Psoas muscle (tissue), 8 donors: ENCODE results near the gene RPP14. TPM values are rescaled to one million over a fixed set of nuclear protein-coding genes. Genes with fewer than 3 reads are reported as not detected.

Experiments used
- ATAC-seq, 4 donors: fragments of 200-7000 bp; cut with Tn5 transposase; one replicate each; pipeline ENCODE4 v1.9.1; 2020; ENCODE audit warnings: moderate library complexity in 3 of 4, mild to moderate bottlenecking in 2 of 4
- DNase-seq, 2 donors: peaks; one replicate each; pipeline ENCODE4 v3.0.0-alpha.2; 2020
- H3K27ac ChIP-seq: fragments of 200-600 bp; one replicate; pipeline ENCODE4 v1.8.0; 2022
- H3K27me3 ChIP-seq, 3 donors: fragments of 200-600 bp in 1 of 3; one replicate each; pipeline versions ENCODE4 v1.6.1 to v1.8.0; 2013 to 2022; ENCODE audit warnings: low read length in 2 of 3, mild to moderate bottlenecking in 2 of 3, moderate library complexity in 1 of 3; ENCODE audit not compliant: insufficient read depth in 3 of 3
- H3K36me3 ChIP-seq, 2 donors: fragments of 200-600 bp in 1 of 2; one replicate each; pipeline versions ENCODE4 v1.6.1 to v1.8.0; 2013 to 2022; ENCODE audit warnings: low read depth in 1 of 2, mild to moderate bottlenecking in 1 of 2, moderate library complexity in 1 of 2; ENCODE audit not compliant: insufficient read depth in 1 of 2
- H3K4me1 ChIP-seq: fragments of 200-600 bp; one replicate; pipeline ENCODE4 v1.8.0; 2022
- H3K4me3 ChIP-seq: fragments of 200-600 bp; one replicate; pipeline ENCODE4 v1.8.0; 2022; ENCODE audit warnings: mild to moderate bottlenecking
- H3K9me3 ChIP-seq: fragments of 200-600 bp; one replicate; pipeline ENCODE4 v1.8.0; 2022
- CTCF ChIP-seq: fragments of 200-600 bp; IDR thresholded peaks from one replicate; pipeline ENCODE4 v1.8.0; 2022; ENCODE audit warnings: antibody characterized with exemption
- WGBS, 3 donors: extraction: QIAGEN DNeasy Blood & Tissue Kit; methylation state at CpG; one replicate each; pipeline versions ENCODE4 v1.1.6 to v1.1.7; 2013; 5-methylcytosine and 5-hydroxymethylcytosine counted together
- intact Hi-C, 2 donors: fragments of 100-400 bp; cut with DNase I; formaldehyde crosslinking; loops; one replicate each; pipeline versions ENCODE4 v1.11.0 to v1.14.2; 2022
- polyA plus RNA-seq, 3 donors: library from polyadenylated mRNA; stranded (reverse); fragments of 200-250 nt; gene quantifications; one replicate each; pipeline ENCODE4 v1.2.3, GENCODE V29; 2013
- total RNA-seq, 4 donors: library from RNA; stranded (reverse); fragmentation: NEBNext Ultra II Directional in 2 of 4; extraction: Animal tissue kit (Norgen Biotek cat#: 25700) in 2 of 4; gene quantifications; one replicate each; pipeline versions ENCODE4 v1.2.1 to v1.2.4, GENCODE V29; 2021 to 2023
- donor health status: healthy with polysubstance abuse.
- donor health status: DM: no; HTN: no; CAD: no; lungs with moderate emphysema.
- donor health status: Bipolar disorder and iron deficiency.
- donor health status: healthy.
- donor health status: DM: yes; HTN: yes; CAD: no.
- donor health status: DM: no; HTN: no; CAD: no.
- donor health status: DM: no; HTN: no; CAD: no.
- donor health status: DM: yes; HTN: yes; CAD: no.

The RPP14 gene
- total and polyA plus RNA-seq, 7 donors = 17.3 to 36.6 (median 28.0) TPM

GRCh38 chr3:58358092-58358491 lies 52.0 kb downstream of the RPP14 start:
- Histone ChIP-seq H3K27me3 (no peaks in the 10 kb centered on the region), H3K9me3 (no peaks in the 10 kb centered on the region), H3K27ac (no peak overlapping the region), H3K4me1 (peaks cover 17% of the 10 kb centered on the region), H3K4me3 (no peak overlapping the region), H3K36me3 (no peaks in the 10 kb centered on the region)
- ATAC-seq = no peak
- WGBS, 3 donors = 96 to 100% (median 97%) methylated on average over 3 of the region's 3 CpGs
- no peak for DNase-seq
- no peak for TF ChIP-seq CTCF
- intact Hi-C loops = no loop called here

GRCh38 chr3:58358808-58359207 lies 52.8 kb downstream of the RPP14 start:
- 77 to 83% (median 78%) methylated on average over 4 of the region's 4 CpGs for WGBS, 3 donors
- H3K27ac ChIP-seq = no peak overlapping the region
- ATAC-seq = no peak

GRCh38 chr3:58359621-58360020 lies 53.6 kb downstream of the RPP14 start:
- no peaks in the 10 kb centered on the region for H3K36me3 ChIP-seq
- intact Hi-C loops = no loop called here
- no peak for TF ChIP-seq CTCF
- H3K27ac ChIP-seq = no peak overlapping the region
- WGBS, 3 donors = 90 to 94% (median 91%) methylated on average over 4 of the region's 4 CpGs
- no peak overlapping the region for H3K4me3 ChIP-seq
- H3K4me1 ChIP-seq = peaks cover 17% of the 10 kb centered on the region
- no peaks in the 10 kb centered on the region for H3K27me3 ChIP-seq
- H3K9me3 ChIP-seq = no peaks in the 10 kb centered on the region
- ATAC-seq = no peak
- no peak for DNase-seq

More at GRCh38 chr3:58358808-58359207, 52.8 kb downstream of the RPP14 start:
- H3K4me3 ChIP-seq = no peak overlapping the region
- H3K4me1 ChIP-seq = peaks cover 17% of the 10 kb centered on the region
- no peak for TF ChIP-seq CTCF
- intact Hi-C loops = no loop called here
- H3K36me3 ChIP-seq = no peaks in the 10 kb centered on the region
- DNase-seq = no peak
- H3K27me3 ChIP-seq = no peaks in the 10 kb centered on the region
- no peaks in the 10 kb centered on the region for H3K9me3 ChIP-seq

- Histone ChIP-seq H3K4me1 (peaks cover 8% of the 10 kb centered on the region), H3K27ac (no peak overlapping the region), H3K27me3 (no peaks in the 10 kb centered on the region), H3K36me3 (no peaks in the 10 kb centered on the region), H3K4me3 (no peak overlapping the region), H3K9me3 (no peaks in the 10 kb centered on the region)
- ATAC-seq (no peak), DNase-seq (no peak)
- intact Hi-C loops = no loop called here
- no peak for TF ChIP-seq CTCF
Observed at GRCh38 chr3:58361866-58362265, 55.8 kb downstream of the RPP14 start.

- H3K4me1 ChIP-seq = no peaks in the 10 kb centered on the region
- 85 to 89% (median 88%) methylated on average over 1 of the region's 1 CpG for WGBS, 3 donors
- no peaks in the 10 kb centered on the region for H3K9me3 ChIP-seq
- no peak overlapping the region for H3K27ac ChIP-seq
- no peak for ATAC-seq
- H3K27me3 ChIP-seq = no peaks in the 10 kb centered on the region
- H3K36me3 ChIP-seq = peaks cover 0 to 19% of the 10 kb centered on the region in 2 donors
- no peak for TF ChIP-seq CTCF
- H3K4me3 ChIP-seq = no peak overlapping the region
- intact Hi-C loops = no loop called here
- DNase-seq = no peak
Observed at GRCh38 chr3:58366699-58367098, 60.7 kb downstream of the RPP14 start.
